Kidney glomerular epithelial cell (primary cell): Measurements from ENCODE around the gene CD109.
"Not testable (repeated sequence)": the region's sequence is repeated elsewhere in the genome, so short reads cannot be mapped to it uniquely, and the experiment has no call there.

Experiments
- DNase-seq: peaks from one replicate; lab custom pipeline; 2025; lab: John Stamatoyannopoulos, UW

CD109 gene

DNA sequence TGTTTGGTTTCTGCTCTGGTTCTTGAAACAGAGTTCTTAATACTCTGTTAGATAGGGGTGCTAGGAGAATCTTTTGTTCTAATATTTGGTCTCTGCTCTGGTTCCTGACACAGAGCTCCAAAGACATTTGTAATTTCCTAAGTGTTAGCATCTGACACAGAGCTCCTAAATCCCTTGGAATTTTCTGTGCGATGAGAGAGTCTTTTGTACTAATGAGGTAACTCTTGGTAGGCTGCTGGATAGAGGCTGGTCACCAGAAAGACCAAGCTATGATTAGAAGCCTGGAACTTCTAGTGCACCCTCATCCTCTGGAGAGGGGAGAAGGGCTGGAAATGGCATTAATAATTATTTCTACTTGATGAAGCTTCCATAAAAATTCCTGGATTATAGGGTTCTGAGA, 7.7 kb upstream of the CD109 start:
- DNase-seq = no peak

DNA sequence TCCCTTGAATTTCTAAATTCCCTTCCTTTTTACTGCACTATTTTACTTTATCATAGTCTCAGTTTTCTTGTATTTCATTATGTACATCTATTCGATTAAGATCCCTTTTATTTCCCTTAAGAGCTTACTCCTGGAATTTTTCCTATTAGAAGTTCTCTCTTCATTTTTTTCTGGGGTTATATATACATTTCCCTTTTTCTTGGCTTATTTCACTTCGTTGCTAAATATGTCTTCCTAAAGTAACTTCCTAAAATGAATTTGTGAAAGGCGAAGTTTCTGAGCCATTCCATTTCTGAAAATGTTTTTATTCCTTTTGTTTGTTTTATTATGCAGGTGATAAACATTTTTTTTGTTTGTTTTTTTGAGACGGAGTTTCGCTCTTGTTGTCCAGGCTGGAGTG, 5.9 kb upstream of the CD109 start:
- no peak for DNase-seq

DNA sequence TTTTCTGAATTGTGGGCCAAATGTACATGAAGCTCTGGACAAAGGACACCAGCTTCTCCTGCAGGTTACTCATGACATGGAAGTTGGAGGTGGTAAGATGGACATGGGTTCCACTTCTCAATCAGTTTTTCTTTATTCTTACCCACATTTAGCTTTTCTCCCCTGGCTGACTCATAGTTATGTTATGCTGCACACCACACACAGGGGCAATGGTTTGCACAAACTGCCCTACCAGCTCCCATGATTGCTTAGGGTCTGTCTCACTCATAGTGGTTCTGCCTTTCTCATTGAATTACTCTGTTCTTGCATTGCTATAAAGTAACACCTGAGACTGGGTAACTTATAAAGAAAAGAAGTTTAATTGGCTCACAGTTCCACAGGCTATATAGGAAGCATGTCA, 4.5 kb upstream of the CD109 start:
- DNase-seq = no peak

DNA sequence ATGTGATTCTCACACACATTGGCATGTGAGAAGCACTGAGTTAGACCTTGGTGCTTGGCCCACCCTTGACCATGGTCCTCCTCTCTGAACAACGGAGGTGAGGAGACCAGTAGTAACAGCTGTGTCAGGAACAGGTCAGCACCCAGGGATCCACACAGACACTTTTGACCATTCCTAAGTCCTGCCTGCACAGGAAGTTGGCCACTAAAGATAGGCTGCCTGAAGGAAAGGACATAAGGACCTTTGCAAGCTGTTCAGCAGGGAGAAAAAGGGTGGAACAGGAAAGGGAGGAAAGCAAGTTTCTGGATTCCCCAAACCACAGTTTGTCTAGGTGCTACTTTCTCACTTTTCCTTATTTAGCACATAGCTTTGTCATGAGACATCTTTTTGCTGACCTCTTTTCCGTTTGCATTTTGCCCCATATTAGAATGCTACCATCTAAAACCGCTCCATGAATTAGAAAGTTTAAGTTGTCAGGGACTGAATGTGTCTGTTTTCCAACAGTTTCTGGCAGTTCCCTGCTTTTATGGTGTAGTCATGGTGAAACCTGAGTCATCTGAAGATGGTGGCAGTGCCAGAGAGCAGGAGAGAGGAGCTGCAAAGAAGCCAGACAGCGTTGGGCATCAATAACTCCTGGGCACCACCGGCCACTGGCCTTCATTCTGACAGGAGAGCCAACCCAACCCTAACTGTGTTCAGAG, 1.1 kb upstream of the CD109 start:
- DNase-seq = peak; percentile 40

DNA sequence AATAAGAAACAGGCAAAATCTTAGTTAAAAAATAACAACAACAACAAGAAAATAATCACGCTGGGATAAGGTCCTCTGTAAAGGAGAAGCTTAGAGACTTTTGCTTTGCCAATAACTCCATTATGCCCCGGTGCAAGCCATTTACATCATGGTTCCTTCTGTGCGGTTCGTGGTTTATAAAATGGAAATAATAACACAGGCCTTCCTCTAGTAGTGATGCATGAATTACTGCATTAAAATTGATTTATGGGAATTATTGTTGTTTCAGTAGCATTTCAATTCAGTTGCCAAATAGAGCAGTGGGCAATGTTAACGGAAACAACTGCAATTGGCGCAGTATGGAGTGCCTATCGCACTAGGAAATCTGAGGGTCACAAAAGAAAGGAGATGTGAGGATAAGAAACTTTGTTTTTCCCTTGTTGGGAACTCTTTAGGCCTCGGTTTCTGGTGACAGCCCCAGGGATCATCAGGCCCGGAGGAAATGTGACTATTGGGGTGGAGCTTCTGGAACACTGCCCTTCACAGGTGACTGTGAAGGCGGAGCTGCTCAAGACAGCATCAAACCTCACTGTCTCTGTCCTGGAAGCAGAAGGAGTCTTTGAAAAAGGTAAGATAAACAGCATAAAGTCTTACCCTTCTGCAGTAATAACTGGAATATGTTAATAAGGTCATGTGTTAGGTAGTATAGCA, 1.1 kb downstream of the CD109 start:
- no peak for DNase-seq

DNA sequence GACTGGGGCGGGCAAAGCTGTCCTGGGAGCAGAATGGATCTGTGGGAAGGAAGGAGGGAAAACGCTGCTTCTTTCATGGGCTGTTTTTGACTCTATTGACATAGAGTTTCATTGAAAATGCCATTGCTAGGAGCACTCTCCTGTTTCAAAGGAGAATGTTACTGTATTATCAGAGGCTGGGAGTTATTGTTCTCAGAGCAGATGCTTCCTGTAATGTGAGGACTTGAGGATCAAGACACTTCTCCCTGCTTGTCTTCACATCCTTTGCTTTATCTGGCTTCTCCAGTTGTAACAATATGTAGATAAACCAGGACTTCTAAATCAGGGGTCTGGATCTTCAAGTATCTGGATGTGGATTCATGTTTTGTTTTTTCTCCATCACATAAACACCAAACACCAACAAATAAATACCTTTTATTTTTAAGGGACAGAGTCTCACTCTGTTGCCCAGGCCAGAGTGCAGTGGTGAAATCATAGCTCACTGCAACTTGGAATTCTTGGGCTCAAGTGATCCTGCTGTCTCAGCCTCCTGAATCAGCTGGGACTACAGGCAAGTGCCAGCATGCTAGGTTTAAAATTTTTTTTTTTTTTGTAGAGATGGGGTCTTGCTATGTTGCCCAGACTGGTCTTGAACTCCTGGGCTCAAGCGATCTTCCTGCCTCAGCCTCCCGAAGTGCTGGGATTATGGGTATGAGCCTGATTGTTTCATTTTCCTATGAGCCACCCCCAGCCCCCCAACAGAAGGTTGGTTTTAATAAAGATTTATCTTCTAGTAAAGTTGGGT, 3.9 kb downstream of the CD109 start:
- no peak for DNase-seq

DNA sequence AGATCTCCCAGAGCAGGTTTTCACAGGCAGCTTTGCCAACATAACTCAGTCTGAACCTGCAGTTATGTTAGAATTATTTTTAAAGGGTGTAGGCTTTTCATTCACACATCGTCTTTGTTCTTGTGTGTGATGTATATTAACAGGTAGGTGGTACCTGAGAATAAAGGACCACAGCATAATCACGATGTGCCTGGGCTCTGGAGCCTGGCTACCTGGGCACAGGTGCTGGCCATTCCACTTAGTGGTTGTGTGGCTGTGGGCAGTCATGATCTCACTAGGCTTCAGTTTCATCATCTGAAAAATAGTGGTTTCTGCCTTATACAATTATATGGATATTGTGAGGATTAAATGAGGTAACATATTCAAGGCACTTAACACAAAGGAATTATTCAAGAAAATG, 6.4 kb downstream of the CD109 start:
- DNase-seq = no peak

DNA sequence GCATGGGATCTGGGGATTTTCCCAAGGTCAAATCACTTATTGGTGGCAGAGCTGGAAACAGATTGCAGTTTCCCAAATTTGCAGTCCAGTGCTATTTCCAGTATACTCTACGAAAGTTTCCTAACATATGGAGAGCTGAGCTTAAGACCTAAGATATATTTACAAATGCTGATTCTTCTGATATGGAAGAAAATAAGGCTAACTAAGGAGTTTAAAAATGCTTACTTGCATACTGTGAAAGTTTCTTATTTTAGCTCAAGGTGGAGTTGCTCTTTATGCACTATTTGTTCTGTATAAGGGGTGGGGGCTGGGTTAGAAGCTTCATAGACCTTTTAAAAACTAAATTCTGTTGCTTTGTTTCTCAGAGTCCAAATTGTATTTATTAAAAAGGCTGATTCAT, 7.5 kb downstream of the CD109 start:
- no peak for DNase-seq

DNA sequence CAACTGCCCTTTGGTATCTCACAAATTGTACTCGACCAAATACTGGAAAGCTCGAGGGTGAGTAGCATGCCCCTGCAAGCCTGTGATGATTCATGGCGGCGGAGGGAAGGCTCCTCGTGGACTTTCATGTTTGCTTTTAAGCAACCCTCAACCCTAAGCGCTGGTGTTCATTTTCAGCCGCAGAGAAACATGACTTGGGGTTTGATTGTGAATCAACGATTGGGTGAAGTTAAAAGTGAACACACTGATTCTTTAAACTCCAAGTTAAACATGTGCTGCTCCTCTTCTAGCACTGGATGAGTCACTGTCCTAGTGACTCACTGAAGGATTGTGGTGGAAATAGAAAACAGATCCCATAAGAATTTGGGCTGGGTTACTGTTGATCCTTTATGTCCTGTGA, 8.3 kb downstream of the CD109 start:
- DNase-seq = peak; percentile 28

DNA sequence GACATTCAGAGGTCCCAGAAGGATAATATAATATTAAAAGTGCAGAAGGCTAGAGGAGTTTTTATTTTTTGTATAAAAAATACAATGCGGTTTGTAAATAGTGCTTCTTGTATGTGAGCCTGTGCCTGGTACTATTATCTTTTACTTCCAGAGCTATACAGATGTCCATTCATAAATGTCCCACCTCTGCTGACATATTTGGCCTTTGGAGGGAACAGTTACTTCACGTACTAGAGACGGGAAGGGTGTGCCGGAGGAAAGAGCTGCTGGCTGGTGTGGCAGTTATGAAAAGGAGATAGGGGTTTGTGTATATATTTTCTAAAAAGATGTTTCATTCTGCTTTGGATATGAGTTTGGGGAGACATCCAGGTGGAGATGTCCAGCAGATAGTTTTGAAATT, 8.8 kb downstream of the CD109 start:
- no peak for DNase-seq

DNA sequence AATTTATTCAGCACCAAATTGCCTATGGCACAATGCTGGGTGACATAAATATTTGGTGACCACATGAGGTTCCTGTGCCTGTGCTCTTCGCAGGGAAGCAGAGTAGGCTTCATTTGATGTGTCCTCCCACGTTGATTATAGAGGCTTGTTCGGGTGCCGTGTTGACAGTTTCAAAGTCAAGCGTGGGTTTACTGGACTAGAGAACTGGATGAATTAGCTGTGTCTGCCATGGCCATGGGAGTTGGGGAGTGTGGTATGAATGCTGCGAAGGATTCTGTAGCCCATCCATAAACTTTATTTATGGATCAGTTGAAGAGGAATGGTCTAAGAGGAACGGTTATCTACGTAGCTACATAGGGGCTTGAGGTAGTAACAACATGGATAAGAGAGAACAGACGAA, 11.0 kb downstream of the CD109 start:
- DNase-seq = no peak

DNA sequence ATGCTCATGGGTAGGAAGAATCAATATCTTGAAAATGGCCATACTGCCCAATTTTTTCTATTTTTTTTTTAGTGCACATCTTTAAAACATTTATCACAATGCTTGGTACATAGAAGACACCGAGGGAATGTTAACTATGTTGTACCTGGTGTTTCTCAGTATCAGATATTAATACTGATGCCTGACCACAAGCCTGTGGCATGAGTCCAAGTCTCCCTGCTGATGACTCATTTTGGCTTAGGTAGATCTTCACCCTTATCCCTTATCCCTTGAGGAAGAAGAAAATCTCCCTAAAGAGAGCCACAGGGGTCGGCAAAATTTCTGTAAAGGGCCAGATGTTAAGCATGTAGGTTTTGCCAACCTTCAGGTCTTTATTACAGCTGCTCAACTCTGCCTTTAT, 14.5 kb downstream of the CD109 start:
- peak; percentile 76 for DNase-seq

DNA sequence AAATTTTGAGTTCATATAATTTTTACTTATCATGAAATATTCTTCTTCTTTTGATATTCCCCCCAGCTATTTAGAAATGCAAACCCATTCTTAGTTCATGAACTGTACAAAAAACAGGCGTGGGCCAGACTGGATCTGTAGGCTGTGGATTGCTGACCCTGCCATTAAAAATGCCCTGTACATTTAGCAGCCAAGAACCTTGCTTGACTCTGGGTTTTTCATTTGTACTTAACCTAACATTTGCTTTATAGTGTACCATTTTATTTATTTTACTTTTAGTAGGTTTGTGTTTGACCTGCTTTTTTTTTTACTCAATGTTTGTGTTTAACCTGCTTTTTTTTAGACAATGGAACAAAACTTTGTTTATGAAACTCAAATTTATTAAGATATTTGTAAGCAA, 14.9 kb downstream of the CD109 start:
- no peak for DNase-seq

DNA sequence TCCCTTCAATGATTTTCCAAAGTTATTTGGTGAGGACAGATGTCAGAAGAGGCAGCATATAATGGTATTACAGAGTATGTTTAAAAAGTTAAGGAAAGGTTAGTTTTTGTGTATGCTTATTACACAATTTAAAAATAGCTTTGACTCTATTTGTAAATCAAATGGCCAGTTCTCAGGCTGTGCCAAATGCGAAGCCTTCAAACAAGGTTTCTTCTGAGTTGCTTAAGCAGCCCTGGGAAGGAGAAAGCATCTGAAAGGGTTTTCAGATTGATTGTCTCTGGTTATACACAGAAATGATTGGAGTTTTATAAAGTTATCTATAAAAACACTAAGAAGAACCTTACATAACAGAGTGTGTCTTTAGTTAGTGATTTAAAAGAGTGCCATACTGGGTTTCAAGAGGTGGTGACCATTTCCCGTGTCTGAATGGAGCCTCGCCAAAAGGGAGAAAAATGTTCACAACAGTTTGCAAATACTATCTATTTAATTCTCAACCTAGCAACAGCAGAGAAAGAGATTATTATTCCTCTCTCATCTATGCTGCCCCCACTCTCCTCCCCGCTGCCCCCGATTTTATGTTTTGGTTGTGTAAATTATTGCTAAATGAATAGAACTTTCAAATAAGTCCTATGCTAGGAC, 16.7 kb downstream of the CD109 start:
- DNase-seq = no peak

DNA sequence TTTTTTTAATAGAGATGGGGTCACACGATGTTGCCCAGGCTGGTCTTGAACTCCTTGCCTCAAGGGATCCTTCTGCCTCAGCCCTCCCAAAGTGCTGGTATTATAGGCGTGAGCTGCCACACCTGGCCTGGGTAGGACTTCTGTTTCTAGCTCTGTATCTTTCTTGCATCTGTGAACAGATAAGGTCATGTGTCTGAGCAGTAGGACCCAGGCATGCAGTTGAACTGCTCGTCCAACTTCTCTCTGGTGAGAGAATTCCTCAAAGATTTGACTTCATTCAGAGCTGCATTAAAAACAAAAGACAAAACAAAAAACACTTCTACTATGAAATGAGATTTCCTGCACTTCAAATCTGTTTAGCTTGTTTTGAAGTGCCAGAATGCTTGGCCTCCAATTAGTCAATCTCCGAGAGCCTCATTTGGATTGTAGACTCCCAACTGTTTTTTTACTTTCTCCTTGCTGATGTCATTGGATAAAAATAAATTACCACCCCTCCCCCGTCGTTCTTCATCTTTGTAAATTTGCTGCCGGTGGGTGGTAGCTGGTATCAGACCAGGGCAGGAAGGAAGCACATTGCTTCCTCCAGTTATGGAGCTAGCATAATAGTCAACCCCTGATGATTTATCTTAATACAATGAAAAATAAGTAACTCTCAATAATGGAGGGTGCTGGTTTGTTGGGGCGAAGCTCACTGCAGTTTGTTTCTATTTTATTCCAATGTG, 17.6 kb downstream of the CD109 start:
- DNase-seq = no peak

DNA sequence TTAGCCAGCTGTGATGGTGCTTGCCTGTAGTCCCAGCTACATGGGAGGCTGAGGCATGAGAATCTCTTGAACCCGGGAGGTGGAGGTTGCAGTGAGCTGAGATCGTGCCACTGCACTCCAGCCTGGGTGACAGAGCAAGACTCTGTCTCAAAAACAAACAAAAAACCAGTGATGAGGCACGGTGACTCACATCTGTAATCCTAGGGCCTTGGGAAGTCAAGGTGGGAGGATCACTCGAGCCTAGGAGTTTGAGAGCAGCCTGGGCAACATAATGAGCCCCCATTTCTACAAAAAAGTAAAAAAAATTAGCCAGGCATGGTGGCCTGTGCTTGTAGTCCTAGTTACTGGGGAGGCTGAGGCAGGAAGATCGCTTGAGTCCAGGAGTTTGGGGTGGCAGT, 19.1 kb downstream of the CD109 start:
- not testable (repeated sequence) for DNase-seq

DNA sequence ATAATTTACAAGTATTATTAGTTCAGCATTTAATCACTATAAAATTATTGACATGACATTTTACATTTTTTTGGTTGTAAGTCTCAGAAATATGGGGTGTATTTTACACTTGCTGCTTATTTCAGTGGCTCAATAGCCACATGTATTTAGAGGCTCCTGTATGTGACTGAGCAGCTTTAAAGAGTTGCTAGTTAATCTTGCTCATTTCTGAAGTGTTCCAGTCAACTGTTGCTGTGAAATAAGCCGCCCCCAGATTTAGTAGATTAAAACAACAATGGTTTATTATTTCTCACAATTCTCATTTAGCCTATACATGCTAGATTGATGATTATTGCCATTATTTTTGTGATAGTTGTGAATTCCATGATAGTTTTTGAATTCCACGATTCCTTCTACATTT, 23.0 kb downstream of the CD109 start:
- no peak for DNase-seq

DNA sequence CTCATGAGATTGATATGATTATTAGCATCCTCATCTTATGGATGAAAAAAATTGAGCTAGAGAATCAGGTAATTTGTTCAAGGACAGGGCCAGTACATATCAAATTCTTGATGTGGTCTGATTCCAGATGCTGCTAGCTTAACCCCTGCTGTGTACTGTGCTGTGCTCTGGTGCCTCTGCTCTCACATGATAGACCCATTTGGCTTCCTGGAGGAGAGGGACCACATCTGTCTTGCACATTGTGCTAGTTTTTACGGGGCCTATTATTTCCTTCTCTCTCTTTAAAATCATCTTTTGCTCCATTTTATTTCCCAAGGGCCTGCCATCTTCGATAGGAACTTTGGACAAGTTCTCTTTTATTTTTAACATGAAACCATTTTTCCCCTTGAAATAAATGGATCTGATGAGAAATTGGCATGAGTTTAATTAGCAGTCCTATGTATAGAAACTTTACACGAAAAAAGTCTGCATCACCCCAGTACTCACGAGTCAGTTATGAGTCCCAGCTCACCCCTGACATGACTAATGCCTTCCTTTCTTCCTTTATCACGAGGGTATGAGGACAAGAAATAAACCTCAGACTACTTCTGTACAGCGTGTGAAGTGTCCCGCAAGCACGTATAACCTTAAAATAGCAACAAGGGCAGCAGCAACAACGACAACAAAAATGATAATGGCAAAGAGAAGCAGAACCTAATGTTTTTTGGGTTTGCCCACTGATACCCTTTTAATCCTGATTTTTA, 26.5 kb downstream of the CD109 start:
- no peak for DNase-seq

DNA sequence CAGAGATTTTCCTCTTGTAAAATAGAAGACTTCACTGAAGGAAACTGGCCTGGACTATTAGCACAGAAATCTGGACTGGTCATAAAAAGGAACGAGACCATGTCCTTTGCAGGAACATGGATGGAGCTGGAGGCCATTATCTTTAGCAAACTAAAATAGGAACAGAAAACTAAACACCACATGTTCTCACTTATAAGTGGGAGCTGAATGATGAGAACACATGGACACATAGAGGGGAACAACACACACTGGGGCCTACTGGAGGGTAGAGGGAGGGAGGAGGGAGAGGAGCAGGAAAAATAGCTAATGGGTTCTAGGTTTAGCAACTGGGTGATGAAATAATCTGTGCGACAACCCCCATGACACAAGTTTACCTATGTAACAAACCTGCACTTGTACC, 27.5 kb downstream of the CD109 start:
- not testable (repeated sequence) for DNase-seq

DNA sequence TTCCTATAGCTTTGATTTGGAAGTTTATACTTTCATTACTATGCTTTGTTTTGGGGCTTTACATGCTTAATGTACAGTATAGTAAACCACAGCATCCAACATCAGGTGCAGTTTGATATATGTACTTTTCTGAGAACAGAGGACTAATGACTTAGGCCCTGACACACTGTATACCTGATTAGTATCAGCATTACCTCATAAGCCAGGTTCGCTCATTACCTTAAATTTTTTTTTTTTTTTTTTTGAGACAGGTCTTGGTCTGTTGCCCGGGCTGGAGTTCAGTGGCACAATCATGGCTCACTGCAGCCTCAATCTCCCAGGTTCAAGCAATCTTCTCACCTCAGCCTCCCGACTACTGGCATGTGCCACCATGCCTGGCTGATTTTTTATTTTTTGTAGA, 28.4 kb downstream of the CD109 start:
- no peak for DNase-seq

DNA sequence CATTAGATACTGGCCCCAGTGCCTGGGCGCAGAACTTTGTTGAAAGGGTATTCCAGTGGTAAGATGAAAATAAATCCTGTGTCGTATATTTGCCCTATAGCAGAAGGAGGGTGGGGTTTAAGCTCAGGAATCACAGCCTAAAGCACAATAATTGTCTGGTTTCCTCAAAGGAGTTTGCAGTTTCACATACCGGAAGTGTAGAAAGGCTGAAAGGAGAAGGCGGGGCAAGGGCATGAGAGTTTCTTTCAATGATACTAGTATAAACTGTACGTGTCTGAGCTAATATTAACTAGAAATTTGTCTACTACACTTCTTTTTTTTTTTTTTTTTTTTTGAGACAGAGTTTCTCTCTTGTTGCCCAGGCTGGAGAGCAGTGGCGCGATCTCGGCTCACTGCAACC, 29.2 kb downstream of the CD109 start:
- DNase-seq = peak; percentile 27
